GM12874 (cell line): ENCODE results near the gene TAS2R41.

Experiments used
- TF ChIP-seq, protein P1 (sequence below): IDR thresholded peaks from 2 replicates; pipeline ENCODE4 v1.5.1; 2011; ENCODE audit warnings: low read depth, mild to moderate bottlenecking, control low read depth, low read length, moderate library complexity; ENCODE audit not compliant: insufficient read depth

Gene TAS2R41

DNA sequence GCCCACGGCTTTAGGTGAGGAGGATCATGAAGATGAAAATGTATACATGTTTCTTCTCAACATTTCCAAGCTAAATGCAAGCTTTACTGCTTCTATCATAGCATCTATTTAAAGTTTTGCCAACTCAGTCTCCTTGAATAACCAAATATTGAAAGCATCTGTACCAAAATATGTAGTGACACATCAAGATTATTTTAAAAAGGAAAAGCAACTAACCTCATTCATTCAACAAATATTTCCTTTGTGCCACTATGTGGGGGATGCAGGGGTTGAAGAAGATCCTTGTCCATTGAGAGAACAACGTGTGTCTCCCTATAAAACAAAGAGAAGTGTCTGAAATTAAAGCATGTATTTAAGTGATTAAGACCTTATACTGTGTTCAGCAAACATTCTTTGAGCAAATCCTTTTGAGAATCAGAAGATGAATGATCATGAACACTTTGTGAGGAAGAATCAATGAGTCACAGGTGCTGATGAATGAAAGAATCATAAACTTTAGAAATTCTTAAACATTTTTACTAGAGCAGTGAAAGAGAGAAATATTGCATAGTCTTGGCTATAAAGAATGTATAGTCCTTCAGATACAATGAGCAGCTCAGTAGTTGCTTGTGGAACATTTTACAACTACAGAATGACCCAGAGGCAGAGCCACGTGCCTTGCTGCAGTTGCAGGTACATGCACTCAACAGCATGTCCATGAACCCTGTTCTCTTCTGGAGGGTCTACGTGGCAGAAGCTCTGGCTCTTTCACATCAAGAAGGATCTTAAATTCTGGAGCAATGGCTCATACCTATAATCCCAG, 20.5 kb upstream of the TAS2R41 start:
- TF ChIP-seq, protein P1, sequence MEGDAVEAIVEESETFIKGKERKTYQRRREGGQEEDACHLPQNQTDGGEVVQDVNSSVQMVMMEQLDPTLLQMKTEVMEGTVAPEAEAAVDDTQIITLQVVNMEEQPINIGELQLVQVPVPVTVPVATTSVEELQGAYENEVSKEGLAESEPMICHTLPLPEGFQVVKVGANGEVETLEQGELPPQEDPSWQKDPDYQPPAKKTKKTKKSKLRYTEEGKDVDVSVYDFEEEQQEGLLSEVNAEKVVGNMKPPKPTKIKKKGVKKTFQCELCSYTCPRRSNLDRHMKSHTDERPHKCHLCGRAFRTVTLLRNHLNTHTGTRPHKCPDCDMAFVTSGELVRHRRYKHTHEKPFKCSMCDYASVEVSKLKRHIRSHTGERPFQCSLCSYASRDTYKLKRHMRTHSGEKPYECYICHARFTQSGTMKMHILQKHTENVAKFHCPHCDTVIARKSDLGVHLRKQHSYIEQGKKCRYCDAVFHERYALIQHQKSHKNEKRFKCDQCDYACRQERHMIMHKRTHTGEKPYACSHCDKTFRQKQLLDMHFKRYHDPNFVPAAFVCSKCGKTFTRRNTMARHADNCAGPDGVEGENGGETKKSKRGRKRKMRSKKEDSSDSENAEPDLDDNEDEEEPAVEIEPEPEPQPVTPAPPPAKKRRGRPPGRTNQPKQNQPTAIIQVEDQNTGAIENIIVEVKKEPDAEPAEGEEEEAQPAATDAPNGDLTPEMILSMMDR: no peak

DNA sequence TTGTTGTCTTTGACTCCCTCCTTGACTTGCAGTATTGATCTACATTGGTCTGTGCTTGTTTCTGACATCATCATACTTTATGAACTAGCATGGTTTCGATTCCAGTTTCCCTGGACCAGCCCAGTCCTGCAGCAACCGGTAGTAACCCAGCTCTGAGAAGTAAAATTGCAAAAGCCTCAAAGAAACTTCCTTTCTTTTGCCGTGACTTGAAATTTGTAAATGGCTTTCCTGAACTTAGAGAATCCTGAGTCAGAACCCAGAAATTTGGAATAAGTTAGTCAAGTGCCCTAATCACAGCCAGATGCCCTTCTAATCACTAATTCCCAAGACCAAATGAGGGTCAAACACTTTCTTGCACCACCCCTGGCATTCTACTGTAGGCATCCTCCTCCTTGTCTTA, 19.4 kb upstream of the TAS2R41 start:
- TF ChIP-seq, protein P1: no peak

DNA sequence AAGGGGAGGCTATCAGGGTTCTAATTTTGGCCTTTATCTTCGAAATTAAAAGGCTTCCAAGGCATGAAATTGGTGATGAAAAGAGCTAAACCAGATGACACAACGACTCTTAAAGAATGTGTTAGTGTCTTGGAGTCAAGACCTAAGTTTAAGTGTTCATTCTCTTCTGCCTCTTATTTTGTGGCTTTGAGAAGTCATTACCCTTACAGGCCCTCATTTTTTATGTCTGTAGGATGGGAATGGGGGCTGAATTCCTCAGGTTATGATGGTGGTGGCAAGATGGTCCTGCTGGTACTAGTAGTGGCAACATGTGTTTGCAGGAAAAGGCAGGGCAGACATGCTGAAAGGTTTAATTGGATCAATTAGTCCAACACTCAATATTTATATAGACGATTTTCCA, 19.0 kb upstream of the TAS2R41 start:
- TF ChIP-seq, protein P1: no peak

DNA sequence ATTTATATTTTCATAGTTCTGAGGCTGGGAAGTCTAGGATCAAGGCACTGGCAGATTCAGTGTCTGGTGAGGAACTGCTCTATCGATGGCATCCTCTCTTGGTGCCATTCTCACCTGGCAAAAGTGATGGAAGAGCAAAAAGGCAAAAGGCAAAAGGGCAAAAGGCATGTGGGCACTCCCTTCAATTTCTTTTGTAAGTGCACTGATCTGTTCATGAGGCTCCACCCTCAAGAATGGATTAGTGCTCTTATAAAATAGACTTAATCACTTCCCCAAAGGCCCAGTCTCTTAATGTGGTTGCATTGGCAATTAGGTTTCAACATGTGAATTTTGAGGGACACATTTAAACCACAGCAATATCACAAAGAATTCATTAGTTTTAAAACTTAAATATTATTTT, 18.3 kb upstream of the TAS2R41 start:
- TF ChIP-seq, protein P1: no peak

DNA sequence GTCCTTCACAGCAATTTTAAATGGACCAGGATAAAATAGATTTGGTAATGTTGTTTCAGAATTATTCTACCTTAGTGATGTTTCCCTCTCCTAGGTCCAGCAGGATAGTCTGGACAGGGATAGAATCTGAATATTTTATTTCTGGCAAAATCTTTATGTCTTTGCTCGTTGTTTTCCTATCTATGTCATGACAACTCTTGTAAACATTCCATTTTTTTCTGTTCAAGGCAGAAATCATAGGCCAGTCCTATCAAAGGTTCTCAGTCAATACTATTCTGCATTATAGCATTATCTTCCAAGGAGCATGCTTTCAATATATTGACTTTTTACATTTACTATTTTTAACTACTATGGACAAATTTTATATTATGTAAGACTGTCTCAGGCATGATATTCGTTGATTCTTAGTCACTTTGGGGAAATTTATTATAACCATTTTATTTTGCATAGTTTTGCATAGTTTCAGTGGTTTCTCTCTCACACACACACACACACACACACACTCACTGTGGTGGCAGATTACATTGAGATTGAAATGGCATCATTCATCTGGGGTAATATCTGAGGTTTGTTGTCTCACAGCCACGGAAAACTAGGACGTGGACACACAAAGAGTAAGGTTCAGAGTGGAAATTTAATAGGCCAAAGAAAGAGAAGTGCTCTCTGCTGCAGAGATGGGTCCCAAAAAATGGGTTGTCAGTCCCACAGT, 17.2 kb upstream of the TAS2R41 start:
- TF ChIP-seq, protein P1: no peak

DNA sequence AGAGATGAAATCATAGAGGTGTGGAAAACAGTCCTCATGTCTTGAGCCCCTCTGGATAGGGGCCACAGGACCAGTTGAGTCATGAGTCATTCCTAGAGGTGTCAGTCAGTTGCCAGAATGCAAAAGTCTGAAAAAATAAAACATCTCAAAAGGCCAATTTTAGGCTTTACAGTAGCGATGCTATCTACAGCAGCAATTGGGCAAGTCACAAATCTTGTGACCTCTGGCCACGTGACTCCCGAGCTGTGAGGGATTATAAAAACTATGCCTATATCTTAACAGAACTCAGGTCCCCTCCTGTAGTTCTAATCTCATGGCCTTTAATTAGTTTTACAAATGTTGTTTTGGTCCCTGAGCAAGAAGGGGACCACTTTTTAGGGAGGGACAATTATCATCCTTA, 15.6 kb upstream of the TAS2R41 start:
- TF ChIP-seq, protein P1: no peak

DNA sequence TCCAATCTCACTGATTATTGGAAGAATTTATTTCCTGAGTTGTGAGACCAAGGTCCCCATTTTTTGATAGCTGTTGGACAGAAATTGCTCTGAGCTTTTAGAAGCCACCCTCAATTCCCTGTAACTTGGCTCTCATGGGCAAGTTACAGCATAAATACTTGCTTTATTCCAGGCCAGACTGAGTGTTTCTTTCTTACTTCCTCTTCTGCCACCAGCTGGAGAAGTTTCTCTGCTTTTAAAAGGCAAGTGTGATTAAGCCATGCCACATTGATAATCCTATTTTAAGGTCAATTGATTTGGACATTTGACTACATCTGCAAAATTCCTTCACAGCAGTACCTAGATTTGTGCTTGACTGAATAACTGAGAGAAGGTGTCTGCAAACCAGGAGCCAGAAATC, 14.1 kb upstream of the TAS2R41 start:
- TF ChIP-seq, protein P1: no peak
